Suprapubic skin (tissue), 4 donors: Measurements from ENCODE around the gene MCF2L.

Experiments
- CTCF ChIP-seq, 2 donors: fragments of 200-600 bp in 1 of 2; fragments of 450-650 bp in 1 of 2; sonication (generic) in 1 of 2; IDR thresholded peaks; one replicate each; pipeline ENCODE4 v1.5.1; 2016 to 2019; ENCODE audit warnings: antibody characterized with exemption in 2 of 2, mild to moderate bottlenecking in 1 of 2, moderate library complexity in 1 of 2
- POLR2A ChIP-seq, 2 donors: fragments of 450-650 bp; IDR thresholded peaks; one replicate each; pipeline ENCODE4 v1.6.1; 2017; ENCODE audit warnings: antibody characterized with exemption in 2 of 2, mild to moderate bottlenecking in 2 of 2, moderate library complexity in 2 of 2
- POLR2AphosphoS5 ChIP-seq, 3 donors: sonication (generic); formaldehyde crosslinking; IDR thresholded peaks; one replicate each; pipeline ENCODE4 v1.6.1; 2017; ENCODE audit warnings: antibody characterized with exemption in 3 of 3

GRCh38 chr13:113095146-113096051, 126.4 kb downstream of the MCF2L start:
- TF ChIP-seq CTCF (IDR thresholded peaks at IDR 0.05) (no peak), POLR2A (IDR thresholded peaks at IDR 0.05) (no peak), POLR2AphosphoS5 (IDR thresholded peaks at IDR 0.05) (no peak)
